ENCODE data around the gene NOS1AP.
"Not testable (repeated sequence)": the region's sequence is repeated elsewhere in the genome, so short reads cannot be mapped to it uniquely, and the experiment has no call there.

Gene NOS1AP

DNA sequence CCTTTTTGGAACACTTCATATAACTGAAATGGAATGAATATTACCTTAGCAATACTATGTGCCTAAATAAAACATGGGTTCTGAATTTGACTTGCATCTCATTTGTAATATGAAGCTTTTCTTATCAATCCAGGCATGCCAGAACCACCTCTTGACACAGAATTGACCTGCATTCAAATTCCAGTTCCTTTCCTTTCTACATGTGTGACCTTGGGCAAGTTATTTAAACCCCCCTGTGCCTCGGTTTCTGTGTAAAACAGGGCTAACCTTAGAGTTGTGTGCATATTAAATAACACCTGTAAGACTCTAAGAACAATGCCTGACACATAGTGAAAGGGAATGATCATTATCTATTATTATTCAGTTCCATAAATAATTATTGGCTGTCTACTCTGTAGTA is 2.0 kb upstream of the NOS1AP start:
- in situ Hi-C loops (cut with HindIII; ENCODE audit: low pct_unique_long_range_greater_than_20kb, low sequenced_read_pairs), result no loop called here
- no peak for DNase-seq (ENCODE audit: low read depth in 1 of 2, low spot score in 1 of 2)
- TF ChIP-seq JUND (IDR thresholded peaks at IDR 0.05; ENCODE audit: low read depth), result no peak

DNA sequence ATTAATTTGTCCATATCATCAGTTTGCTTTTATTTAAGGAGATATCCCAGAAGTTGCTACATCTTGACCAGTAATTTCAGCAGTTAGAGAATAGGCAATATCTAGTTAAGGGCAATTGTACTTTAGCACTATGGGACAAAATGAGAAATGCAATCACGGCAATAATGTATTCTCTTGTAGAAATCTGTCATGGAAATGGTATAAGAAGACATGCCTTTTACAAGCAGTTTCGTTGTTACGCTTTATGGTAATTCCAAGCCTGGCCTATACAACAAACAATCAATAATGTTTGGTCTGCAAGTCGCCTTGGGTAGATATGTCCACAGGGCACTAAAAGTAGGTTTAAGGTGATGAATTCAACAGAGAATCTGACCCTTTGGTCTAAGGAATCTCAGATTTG is 1.2 kb upstream of the NOS1AP start:
- in situ Hi-C loops (cut with HindIII; ENCODE audit: low pct_unique_long_range_greater_than_20kb, low sequenced_read_pairs), result no loop called here
- no peak for TF ChIP-seq JUND (IDR thresholded peaks at IDR 0.05; ENCODE audit: low read depth)
- no peak for DNase-seq (ENCODE audit: low read depth in 1 of 2, low spot score in 1 of 2)

DNA sequence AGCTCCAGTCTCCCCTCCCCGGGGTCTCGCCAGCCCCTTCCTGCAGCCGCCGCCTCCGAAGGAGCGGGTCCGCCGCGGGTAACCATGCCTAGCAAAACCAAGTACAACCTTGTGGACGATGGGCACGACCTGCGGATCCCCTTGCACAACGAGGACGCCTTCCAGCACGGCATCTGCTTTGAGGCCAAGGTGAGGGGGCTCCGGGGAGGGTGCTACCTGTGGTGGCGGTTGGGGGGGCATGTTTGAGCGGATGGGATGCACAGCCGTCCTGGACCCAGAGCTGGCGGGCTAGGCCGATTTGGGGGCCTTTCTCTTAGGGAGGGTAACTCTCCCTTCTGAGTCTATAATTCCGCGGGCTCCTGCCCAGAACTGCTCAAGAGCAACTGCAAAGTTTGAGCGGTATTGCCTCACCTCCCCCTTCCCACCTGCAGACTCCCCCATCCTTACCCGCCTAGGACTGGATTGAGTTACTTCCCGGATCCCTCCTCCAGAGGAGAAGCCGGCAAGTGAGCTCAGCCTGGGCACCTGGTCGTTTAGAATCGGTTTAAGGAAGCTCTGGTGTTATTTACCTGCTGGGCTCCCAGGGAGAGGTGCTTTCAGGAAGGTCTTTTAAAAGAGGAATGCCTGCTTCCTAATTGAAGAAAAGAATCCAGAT is 730 bp downstream of the NOS1AP start:
- in situ Hi-C loops (cut with HindIII; ENCODE audit: low pct_unique_long_range_greater_than_20kb, low sequenced_read_pairs), result no loop called here
- TF ChIP-seq JUND (IDR thresholded peaks at IDR 0.05; ENCODE audit: low read depth), result no peak
- peak; percentile 39 to 61 for DNase-seq (ENCODE audit: low read depth in 1 of 2, low spot score in 1 of 2)

DNA sequence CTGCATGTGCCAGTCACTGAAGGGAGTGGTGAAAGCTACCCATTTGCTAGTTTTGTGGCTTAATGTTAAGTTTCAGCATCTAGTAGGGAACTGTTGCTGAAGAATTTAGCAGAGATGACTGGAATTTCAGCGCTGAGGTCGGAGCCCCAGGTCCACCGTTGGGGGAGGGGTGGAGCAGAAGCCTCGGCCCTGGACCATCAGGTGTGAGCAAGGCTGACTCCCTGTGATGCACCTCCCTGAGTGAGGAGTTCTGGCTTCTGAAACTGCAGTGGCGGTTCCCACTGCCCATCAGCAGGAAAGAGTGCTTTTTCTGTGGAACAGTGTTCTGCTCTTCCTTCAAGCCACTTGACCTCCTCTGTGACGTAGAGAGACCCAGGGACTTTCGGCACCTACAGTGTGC is 1.3 kb downstream of the NOS1AP start:
- no peak for DNase-seq (ENCODE audit: low read depth in 1 of 2, low spot score in 1 of 2)
- TF ChIP-seq JUND (IDR thresholded peaks at IDR 0.05; ENCODE audit: low read depth), result no peak
- in situ Hi-C loops (cut with HindIII; ENCODE audit: low pct_unique_long_range_greater_than_20kb, low sequenced_read_pairs), result no loop called here

DNA sequence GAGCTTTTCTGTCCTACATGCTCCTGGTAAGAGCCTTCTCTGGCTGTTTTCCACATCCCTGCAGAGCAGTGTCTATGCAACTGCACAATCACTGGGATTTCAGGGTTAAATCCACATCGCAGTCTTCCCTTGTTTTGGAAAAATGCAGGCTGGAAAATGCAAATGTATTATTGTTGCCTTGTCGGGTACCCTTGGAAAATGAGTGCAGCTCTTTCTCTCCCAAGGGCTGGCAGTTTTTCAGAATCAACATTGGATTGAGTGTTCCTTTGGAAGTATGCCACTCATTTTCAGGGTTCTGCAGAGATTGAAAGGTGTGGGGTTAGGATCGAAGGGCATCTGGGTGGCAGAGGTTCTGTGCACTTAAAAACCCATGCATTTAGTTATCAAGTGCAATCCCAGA is 3.2 kb downstream of the NOS1AP start:
- no peak for TF ChIP-seq JUND (IDR thresholded peaks at IDR 0.05; ENCODE audit: low read depth)
- DNase-seq (ENCODE audit: low read depth in 1 of 2, low spot score in 1 of 2), result no peak
- in situ Hi-C loops (cut with HindIII; ENCODE audit: low pct_unique_long_range_greater_than_20kb, low sequenced_read_pairs), result no loop called here

DNA sequence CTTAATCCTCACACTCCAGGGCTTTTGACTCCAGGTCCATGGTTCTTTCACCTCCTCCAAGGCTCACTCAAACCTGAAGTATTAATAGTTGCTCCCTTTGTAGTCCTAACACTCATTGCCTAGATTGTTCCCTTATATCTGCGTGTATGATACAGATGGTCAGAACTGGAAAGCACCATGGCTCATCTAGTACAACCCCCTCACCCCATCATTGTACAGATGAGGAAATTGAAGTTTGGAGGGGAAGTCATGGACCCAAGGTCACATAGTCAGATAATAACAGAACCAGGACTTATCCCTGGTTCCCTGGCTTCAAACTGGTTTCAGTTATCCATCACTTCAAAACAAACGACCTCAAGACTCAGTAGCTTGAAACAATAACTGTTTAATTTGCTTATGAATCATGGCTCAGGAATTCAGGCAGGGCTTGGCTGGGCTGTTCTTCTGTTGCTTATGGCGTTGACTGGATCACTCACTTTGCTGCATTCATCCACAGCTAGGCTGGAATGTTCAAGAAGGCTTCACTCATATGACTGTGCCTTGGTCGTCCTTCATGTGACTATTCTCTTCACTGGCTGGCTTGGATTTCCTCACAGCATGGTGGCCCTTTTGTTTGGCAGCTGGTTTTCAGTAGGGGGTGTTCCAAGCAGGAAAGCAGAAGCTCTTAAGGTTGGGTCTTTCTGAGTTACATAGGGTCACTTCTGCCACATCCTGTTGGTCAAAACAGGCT is 5.0 kb downstream of the NOS1AP start:
- in situ Hi-C loops (cut with HindIII; ENCODE audit: low pct_unique_long_range_greater_than_20kb, low sequenced_read_pairs), result no loop called here
- TF ChIP-seq JUND (IDR thresholded peaks at IDR 0.05; ENCODE audit: low read depth), result peak; percentile 71
- DNase-seq (ENCODE audit: low read depth in 1 of 2, low spot score in 1 of 2), result peak; percentile 30 to 49

DNA sequence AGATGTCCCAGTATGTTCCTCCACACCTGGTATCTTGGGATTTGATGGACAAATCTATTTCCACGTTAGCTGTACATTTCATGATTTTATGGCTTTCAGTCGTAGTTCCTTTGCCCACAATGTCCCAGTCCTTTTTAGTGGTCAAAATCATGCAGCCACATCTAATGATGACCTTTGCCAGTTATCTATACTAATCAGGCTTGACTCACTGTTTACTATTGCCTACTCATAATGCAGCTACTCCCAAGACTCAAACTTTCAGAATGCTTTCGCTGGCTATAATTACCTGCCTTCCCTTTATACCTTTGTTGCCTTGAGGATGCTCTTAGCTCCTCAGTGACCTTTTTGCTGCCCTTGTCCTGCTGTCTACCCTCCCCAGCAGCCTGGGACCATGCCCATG is 6.4 kb downstream of the NOS1AP start:
- in situ Hi-C loops (cut with HindIII; ENCODE audit: low pct_unique_long_range_greater_than_20kb, low sequenced_read_pairs), result no loop called here
- no peak for DNase-seq (ENCODE audit: low read depth in 1 of 2, low spot score in 1 of 2)
- no peak for TF ChIP-seq JUND (IDR thresholded peaks at IDR 0.05; ENCODE audit: low read depth)

DNA sequence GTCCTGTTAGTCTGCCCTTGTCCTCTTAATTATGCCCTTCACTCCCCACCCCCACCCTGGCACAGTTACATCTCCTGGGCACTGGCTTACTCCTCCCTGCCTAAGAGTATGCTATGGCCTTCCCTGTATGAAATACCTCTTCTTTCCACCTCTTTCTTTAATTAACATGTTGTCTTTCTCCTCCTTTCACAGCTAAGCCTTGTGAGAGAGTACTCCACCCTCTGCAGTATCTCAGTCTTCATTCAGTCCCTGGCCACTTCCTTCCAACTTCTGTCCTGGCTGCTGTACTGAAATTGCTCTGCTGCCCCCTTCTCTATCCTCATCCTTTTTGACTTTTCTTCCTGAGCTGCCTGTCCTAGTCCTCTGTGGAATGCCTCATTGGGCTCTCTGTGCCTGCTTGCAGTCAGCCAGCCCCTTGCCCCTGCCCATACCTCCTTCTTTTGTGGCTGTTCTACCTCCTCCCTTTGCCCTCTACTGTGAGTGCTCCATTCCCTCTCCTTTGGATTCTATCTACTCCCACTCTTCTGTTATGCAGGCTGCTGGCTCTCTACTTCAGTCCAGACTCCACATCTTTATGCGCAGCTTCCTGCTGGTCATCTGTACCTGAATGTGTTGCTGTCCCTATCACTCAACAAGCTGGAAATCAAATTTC is 8.3 kb downstream of the NOS1AP start:
- TF ChIP-seq JUND (IDR thresholded peaks at IDR 0.05; ENCODE audit: low read depth), result no peak
- in situ Hi-C loops (cut with HindIII; ENCODE audit: low pct_unique_long_range_greater_than_20kb, low sequenced_read_pairs), result no loop called here
- no peak for DNase-seq (ENCODE audit: low read depth in 1 of 2, low spot score in 1 of 2)

DNA sequence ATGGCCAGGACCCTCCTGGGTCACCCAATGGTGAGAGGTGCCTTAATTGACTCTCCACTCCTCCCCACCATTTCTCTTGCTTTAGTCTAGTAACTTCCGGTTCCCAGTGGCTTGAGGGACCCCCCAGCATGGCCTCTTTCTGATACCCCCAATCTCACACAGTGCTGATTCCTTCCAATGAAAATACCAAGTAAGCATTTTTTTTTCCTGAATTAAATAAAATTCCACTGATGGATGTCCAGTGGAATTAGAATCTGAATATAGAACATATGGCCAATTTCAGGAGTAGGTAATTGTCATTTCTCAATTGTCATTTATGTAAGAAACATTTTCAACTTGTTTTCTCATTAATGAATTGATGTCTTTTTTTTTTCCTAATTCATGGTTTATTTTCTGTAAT is 9.5 kb downstream of the NOS1AP start:
- in situ Hi-C loops (cut with HindIII; ENCODE audit: low pct_unique_long_range_greater_than_20kb, low sequenced_read_pairs), result no loop called here
- no peak for TF ChIP-seq JUND (IDR thresholded peaks at IDR 0.05; ENCODE audit: low read depth)
- DNase-seq (ENCODE audit: low read depth in 1 of 2, low spot score in 1 of 2), result no peak

DNA sequence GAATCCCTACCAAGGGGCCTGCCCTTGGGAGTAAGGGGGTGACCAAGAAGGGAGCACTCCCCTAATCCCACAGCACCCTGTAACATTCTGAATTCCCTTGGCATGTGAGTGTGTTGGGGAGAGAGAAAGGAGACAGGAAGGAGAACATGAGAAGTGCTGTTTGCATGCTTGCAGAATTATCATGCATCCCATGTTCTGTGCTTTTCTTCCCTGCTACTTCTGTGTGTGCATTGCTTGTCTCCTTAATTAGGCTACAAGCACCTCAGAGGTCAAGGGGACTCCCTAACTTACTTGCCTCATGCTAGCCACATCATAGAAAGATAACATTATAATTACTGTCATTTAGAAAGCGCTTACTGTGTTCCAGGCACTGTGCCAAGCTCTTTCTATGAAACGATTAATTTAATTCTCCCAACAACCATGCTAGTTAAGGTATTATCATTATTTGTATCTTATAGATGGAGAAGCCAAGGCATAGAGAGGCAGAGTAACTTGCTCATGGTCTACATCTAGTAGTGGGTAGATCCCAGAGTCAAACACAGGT is 11.1 kb downstream of the NOS1AP start:
- in situ Hi-C loops (cut with HindIII; ENCODE audit: low pct_unique_long_range_greater_than_20kb, low sequenced_read_pairs), result no loop called here
- no peak for DNase-seq (ENCODE audit: low read depth in 1 of 2, low spot score in 1 of 2)
- TF ChIP-seq JUND (IDR thresholded peaks at IDR 0.05; ENCODE audit: low read depth), result no peak

DNA sequence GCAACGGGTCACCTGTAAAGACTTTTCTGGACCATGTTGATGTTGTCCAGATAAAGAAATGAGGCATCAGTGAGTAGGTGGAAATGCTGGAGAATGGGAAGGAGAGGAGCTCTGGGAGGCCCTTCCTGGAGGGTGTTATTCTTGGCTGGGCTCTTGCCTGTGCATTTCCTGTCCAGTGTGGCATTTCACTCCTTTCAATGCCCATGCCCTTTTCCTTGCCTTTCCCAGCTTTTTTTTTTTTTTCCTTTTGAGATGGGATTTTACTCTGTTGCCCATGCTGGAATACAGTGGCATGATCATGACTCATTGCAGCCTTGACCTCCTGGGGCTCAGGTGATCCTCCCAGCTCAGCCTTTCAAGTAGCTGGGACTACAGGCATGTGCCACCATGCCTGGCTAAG is 11.8 kb downstream of the NOS1AP start:
- DNase-seq (ENCODE audit: low read depth in 1 of 2, low spot score in 1 of 2), result no peak
- in situ Hi-C loops (cut with HindIII; ENCODE audit: low pct_unique_long_range_greater_than_20kb, low sequenced_read_pairs), result no loop called here

DNA sequence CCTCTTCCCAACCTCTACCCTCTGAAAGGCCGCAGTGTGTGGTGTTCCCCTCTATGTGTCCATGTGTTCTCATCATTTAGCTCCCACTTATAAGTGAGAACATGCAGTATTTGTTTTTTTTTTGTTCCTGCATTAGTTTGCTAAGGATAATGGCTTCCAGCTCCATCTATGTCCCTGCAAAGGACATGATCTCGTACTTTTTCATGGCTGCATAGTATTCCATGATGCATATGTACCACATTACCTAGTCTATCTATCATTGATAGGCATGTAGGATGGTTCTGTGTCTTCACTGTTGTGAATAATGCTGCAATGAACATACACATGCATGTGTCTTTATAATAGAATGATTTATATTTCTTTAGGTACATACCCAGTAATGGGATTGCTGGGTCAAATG is 12.6 kb downstream of the NOS1AP start:
- in situ Hi-C loops (cut with HindIII; ENCODE audit: low pct_unique_long_range_greater_than_20kb, low sequenced_read_pairs); DNase-seq (ENCODE audit: low read depth in 1 of 2, low spot score in 1 of 2): not testable (repeated sequence)

More for the DNA sequence above, 11.8 kb downstream of the NOS1AP start:
- no peak for TF ChIP-seq JUND (IDR thresholded peaks at IDR 0.05; ENCODE audit: low read depth)

DNA sequence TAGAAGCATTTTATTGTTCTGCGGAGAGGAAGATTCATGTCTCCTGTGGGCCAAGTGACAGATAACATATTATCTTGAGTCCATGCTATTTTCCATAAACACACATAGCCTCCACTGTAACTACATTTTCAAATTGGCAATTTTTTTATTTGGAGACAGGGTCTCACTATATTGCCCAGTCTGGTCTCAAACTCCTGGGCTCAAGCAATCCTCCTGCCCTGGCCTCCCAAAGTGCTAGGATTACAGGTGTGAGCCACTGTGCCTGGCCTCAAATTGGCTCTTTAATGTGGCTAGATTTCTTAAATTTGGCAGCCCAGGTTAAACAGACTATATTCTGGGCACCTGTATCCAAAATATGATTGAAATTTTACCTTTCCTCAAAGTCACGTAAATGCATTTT is 13.8 kb downstream of the NOS1AP start:
- no peak for TF ChIP-seq JUND (IDR thresholded peaks at IDR 0.05; ENCODE audit: low read depth)
- in situ Hi-C loops (cut with HindIII; ENCODE audit: low pct_unique_long_range_greater_than_20kb, low sequenced_read_pairs), result no loop called here
- no peak for DNase-seq (ENCODE audit: low read depth in 1 of 2, low spot score in 1 of 2)

Measured in T47D (cell line).